SK-N-SH treated with all-trans-retinoic acid at 6 μM for 48 hours (cell line): ENCODE measurements around the gene ASB2.

Source experiments
- ATAC-seq: fragments of 200-7000 bp; cut with Tn5 transposase; 3 replicates; pipeline ENCODE4 v1.9.1; 2020; ENCODE audit warnings: mild to moderate bottlenecking, moderate library complexity
- ARNTL ChIP-seq: fragments of 450-650 bp; formaldehyde crosslinking; IDR thresholded peaks from 2 replicates; pipeline ENCODE4 v1.5.0; 2020; ENCODE audit warnings: low read depth, mild to moderate bottlenecking, moderate library complexity, borderline replicate concordance
- BACH2 ChIP-seq: fragments of 250-450 bp; sonication (Bioruptor Pico); IDR thresholded peaks from 2 replicates; pipeline ENCODE4 v1.9.0; 2021; ENCODE audit warnings: mild to moderate bottlenecking, borderline replicate concordance
- CSDC2 ChIP-seq: fragments of 250-450 bp; sonication (Bioruptor Pico); IDR thresholded peaks from 2 replicates; pipeline ENCODE4 v1.5.0; 2020; ENCODE audit warnings: mild to moderate bottlenecking, moderate library complexity
- GLIS3 ChIP-seq: fragments of 250-450 bp; sonication (Bioruptor Pico); IDR thresholded peaks from 2 replicates; pipeline ENCODE4 v1.5.0; 2020; ENCODE audit warnings: mild to moderate bottlenecking, moderate library complexity
- ISL1 ChIP-seq: fragments of 250-450 bp; sonication (Bioruptor Pico); IDR thresholded peaks from 2 replicates; pipeline ENCODE4 v2.1.2; 2022; ENCODE audit warnings: mild to moderate bottlenecking, moderate library complexity
- PATZ1 ChIP-seq: fragments of 250-450 bp; sonication (Bioruptor Pico); IDR thresholded peaks from 2 replicates; pipeline ENCODE4 v1.8.0; 2020; ENCODE audit warnings: mild to moderate bottlenecking, moderate library complexity, borderline replicate concordance
- POU6F1 ChIP-seq: fragments of 250-450 bp; sonication (Bioruptor Pico); IDR thresholded peaks from 2 replicates; pipeline ENCODE4 v1.8.0; 2021; ENCODE audit warnings: low read depth, mild to moderate bottlenecking, moderate library complexity, borderline replicate concordance
- RARB ChIP-seq: fragments of 250-450 bp; sonication (Bioruptor Pico); IDR thresholded peaks from 2 replicates; pipeline ENCODE4 v1.8.0; 2021; ENCODE audit warnings: mild to moderate bottlenecking, moderate library complexity
- SNAI2 ChIP-seq: fragments of 250-450 bp; sonication (Bioruptor Pico); IDR thresholded peaks from 2 replicates; pipeline ENCODE4 v1.5.0; 2020; ENCODE audit warnings: mild to moderate bottlenecking, moderate library complexity
- TOX ChIP-seq: fragments of 250-450 bp; sonication (Bioruptor Pico); IDR thresholded peaks from 2 replicates; pipeline ENCODE4 v1.8.0; 2021; ENCODE audit warnings: mild to moderate bottlenecking, moderate library complexity, borderline replicate concordance
- ZC3H10 ChIP-seq: fragments of 250-450 bp; sonication (Bioruptor Pico); IDR thresholded peaks from 2 replicates; pipeline ENCODE4 v1.5.1; 2021; ENCODE audit warnings: mild to moderate bottlenecking, moderate library complexity
- ZFP3 ChIP-seq: fragments of 250-450 bp; sonication (Bioruptor Pico); IDR thresholded peaks from 2 replicates; pipeline ENCODE4 v1.5.0; 2020; ENCODE audit warnings: mild to moderate bottlenecking, moderate library complexity
- ZFP30 ChIP-seq: fragments of 450-650 bp; formaldehyde crosslinking; IDR thresholded peaks from 2 replicates; pipeline ENCODE4 v1.5.0; 2022; ENCODE audit warnings: mild to moderate bottlenecking, moderate library complexity
- ZNF565 ChIP-seq: fragments of 450-650 bp; formaldehyde crosslinking; conservative IDR thresholded peaks from 2 replicates; pipeline ENCODE4 v1.5.0; 2020; ENCODE audit warnings: low read depth, mild to moderate bottlenecking, moderate library complexity
- ZNF70 ChIP-seq: fragments of 450-650 bp; formaldehyde crosslinking; IDR thresholded peaks from 2 replicates; pipeline ENCODE4 v1.5.0; 2020; ENCODE audit warnings: mild to moderate bottlenecking, moderate library complexity
- ZNF8 ChIP-seq: fragments of 450-650 bp; formaldehyde crosslinking; IDR thresholded peaks from 2 replicates; pipeline ENCODE4 v1.5.0; 2020; ENCODE audit warnings: mild to moderate bottlenecking, moderate library complexity
- TF ChIP-seq, protein P1 (sequence below): fragments of 250-450 bp; sonication (Bioruptor Pico); IDR thresholded peaks from 2 replicates; pipeline ENCODE4 v1.5.0; 2020; ENCODE audit warnings: mild to moderate bottlenecking, moderate library complexity
- TF ChIP-seq, protein P2 (sequence below): fragments of 250-450 bp; sonication (Bioruptor Pico); IDR thresholded peaks from 2 replicates; pipeline ENCODE4 v1.5.1; 2020; ENCODE audit warnings: low read depth, mild to moderate bottlenecking, moderate library complexity

Gene ASB2

GRCh38 chr14:93996130-93996695, 19.8 kb upstream of the ASB2 start:
- no peak for TF ChIP-seq ZFP3 (CRISPR knock-in tag)
- ATAC-seq, result no peak

DNA sequence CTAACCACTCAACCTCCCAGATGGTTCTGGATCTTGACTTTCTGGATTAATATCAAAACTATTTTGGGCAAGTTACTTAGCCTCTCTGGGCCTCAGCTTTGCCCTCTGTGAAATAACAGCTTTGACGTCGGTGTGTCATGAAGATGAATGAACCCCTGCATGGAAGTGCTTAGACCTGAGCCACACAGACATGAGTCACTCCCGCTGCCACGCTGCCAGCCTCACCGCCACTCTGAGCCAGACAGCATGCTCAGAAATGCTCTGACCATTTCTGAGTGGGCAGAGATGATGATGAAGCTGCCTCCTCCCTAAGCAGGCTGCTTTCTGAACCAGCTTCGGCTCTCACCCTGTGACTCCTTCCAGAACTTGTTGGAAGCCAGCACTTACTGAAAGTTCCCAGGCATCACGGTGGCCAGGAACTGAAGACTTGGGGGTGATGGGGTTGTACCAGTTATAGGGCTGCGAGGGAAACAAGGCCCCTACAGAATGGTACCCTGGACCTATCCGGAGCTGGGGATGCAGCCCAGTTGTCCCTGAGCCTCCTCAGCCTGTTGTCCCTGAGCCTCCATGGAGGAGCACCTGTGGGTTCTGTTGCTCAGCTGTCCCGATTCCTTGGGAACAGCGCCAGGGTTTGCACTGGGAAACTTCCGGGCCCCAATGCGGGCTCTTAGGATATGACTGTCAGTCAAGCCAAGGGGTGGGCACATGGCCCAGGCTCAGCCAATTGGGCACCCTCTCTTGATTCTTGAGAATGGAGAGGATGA, 18.7 kb upstream of the ASB2 start:
- TF ChIP-seq ZFP3 (CRISPR knock-in tag) (0 out of 2 replicates have a peak, but pooled peaks have one; percentile 38), TOX (CRISPR knock-in tag) (no peak; the same call in 1 of the 2 replicates), ZC3H10 (CRISPR knock-in tag) (peak; percentile 38; the same call in 1 of the 2 replicates)
- ATAC-seq, result peak; percentile 94

DNA sequence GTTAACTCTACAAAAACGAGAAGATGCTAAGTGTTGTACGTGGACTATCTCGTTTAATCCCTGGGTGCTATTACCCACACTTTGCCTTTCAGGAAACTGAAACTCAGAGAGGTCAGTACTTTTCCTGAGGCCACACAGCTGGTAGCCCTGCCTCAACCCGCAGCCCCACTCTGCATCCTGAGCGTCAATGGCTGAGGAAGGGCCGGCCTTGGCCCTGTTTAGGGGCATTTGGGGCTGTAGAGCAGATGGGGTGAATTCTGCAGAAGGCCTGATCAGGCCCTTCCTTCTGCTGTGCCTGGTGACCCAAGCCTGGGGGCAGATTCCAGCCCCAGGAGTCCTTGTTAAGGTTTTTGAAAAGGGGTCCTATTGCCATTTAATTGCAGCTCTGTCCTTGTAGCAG, 17.0 kb upstream of the ASB2 start:
- ATAC-seq, result no peak
- TF ChIP-seq PATZ1 (no peak), ISL1 (CRISPR knock-in tag) (no peak), RARB (no peak), ZFP3 (CRISPR knock-in tag) (no peak), ZC3H10 (CRISPR knock-in tag) (no peak), ARNTL (no peak), ZNF8 (no peak), GLIS3 (CRISPR knock-in tag) (no peak), POU6F1 (CRISPR knock-in tag) (no peak), ZNF565 (CRISPR knock-in tag) (no peak), ZFP30 (CRISPR knock-in tag) (no peak), BACH2 (CRISPR knock-in tag) (no peak), SNAI2 (CRISPR knock-in tag) (no peak), ZNF70 (CRISPR knock-in tag) (no peak), TOX (CRISPR knock-in tag) (no peak)
- TF ChIP-seq, protein P1, sequence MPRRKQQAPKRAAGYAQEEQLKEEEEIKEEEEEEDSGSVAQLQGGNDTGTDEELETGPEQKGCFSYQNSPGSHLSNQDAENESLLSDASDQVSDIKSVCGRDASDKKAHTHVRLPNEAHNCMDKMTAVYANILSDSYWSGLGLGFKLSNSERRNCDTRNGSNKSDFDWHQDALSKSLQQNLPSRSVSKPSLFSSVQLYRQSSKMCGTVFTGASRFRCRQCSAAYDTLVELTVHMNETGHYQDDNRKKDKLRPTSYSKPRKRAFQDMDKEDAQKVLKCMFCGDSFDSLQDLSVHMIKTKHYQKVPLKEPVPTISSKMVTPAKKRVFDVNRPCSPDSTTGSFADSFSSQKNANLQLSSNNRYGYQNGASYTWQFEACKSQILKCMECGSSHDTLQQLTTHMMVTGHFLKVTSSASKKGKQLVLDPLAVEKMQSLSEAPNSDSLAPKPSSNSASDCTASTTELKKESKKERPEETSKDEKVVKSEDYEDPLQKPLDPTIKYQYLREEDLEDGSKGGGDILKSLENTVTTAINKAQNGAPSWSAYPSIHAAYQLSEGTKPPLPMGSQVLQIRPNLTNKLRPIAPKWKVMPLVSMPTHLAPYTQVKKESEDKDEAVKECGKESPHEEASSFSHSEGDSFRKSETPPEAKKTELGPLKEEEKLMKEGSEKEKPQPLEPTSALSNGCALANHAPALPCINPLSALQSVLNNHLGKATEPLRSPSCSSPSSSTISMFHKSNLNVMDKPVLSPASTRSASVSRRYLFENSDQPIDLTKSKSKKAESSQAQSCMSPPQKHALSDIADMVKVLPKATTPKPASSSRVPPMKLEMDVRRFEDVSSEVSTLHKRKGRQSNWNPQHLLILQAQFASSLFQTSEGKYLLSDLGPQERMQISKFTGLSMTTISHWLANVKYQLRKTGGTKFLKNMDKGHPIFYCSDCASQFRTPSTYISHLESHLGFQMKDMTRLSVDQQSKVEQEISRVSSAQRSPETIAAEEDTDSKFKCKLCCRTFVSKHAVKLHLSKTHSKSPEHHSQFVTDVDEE (CRISPR knock-in tag), result no peak
- TF ChIP-seq, protein P2, sequence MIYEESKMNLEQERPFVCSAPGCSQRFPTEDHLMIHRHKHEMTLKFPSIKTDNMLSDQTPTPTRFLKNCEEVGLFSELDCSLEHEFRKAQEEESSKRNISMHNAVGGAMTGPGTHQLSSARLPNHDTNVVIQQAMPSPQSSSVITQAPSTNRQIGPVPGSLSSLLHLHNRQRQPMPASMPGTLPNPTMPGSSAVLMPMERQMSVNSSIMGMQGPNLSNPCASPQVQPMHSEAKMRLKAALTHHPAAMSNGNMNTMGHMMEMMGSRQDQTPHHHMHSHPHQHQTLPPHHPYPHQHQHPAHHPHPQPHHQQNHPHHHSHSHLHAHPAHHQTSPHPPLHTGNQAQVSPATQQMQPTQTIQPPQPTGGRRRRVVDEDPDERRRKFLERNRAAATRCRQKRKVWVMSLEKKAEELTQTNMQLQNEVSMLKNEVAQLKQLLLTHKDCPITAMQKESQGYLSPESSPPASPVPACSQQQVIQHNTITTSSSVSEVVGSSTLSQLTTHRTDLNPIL (CRISPR knock-in tag), result no peak

DNA sequence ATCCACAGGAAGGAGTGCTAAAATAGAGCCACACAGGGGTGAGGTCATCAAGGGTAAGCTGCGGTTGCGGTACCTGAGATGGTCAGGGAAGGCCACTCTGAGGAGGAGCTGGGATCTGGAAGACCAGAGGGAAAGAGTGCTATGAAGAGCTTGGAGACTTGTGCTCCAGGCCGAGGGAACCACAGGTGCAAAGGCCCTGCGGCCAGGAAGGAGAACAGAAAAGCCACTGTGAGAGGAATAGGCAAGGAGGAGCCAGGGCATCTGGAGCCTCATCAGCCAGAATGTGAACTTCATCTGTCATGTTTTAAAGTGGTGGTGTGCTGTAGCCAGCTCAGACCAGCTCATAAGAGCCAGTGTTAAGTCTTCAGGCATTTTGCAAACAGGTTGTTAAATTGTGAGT, 15.3 kb upstream of the ASB2 start:
- TF ChIP-seq BACH2 (CRISPR knock-in tag) (no peak), POU6F1 (CRISPR knock-in tag) (no peak), ZC3H10 (CRISPR knock-in tag) (no peak), ARNTL (no peak), TOX (CRISPR knock-in tag) (no peak), CSDC2 (CRISPR knock-in tag) (no peak), ZNF565 (CRISPR knock-in tag) (no peak)
- TF ChIP-seq, all 23 proteins: peak for 0
- no peak for ATAC-seq
